Caco-2 (cell line): Measurements from ENCODE around the gene AKAP7. TPM values are rescaled to one million over a fixed set of nuclear protein-coding genes. Genes with fewer than 3 reads are reported as not detected.

ENCODE experiments used
- BruUV-seq: library from RNA; stranded (reverse); fragments of 400-500 nt; replicated peaks from 2 replicates; lab custom pipeline; 2021; lab: Mats Ljungman, UMichigan
- CTCF ChIA-PET: fragments of 300-600 bp; sonication (Branson Sonifier 250); formaldehyde crosslinking; loops from one replicate; lab custom pipeline; 2022; ENCODE audit warnings: antibody characterized with exemption; lab: Charles Lee
- POLR2A ChIA-PET: fragments of 300-600 bp; sonication (Branson Sonifier 250); formaldehyde crosslinking; loops from one replicate; lab custom pipeline; 2022; ENCODE audit warnings: antibody characterized with exemption; lab: Charles Lee
- DNase-seq, 2 experiments: peaks; one replicate each; pipeline versions ENCODE4 v3.0.0 to v3.0.0-alpha.2; 2020 to 2022
- H3K27me3 ChIP-seq: replicated peaks from 2 replicates; pipeline ENCODE4 v1.6.0; 2011; ENCODE audit warnings: low read length; ENCODE audit not compliant: control insufficient read depth, insufficient read depth
- H3K36me3 ChIP-seq: 2 replicates; pipeline ENCODE4 v1.5.1; 2011; ENCODE audit warnings: low read length; ENCODE audit not compliant: control insufficient read depth, insufficient read depth
- H3K4me1 ChIP-seq: fragments of 250-450 bp; sonication (Bioruptor Pico); 2 replicates; pipeline ENCODE4 v1.5.1; 2020; ENCODE audit warnings: mild to moderate bottlenecking
- H3K4me3 ChIP-seq: 2 replicates; pipeline ENCODE4 v1.5.1; 2011; ENCODE audit warnings: low read depth, mild to moderate bottlenecking, control low read depth, low read length
- H3K9me3 ChIP-seq: fragments of 250-450 bp; sonication (Bioruptor Pico); 2 replicates; pipeline ENCODE4 v1.5.1; 2020; ENCODE audit warnings: mild to moderate bottlenecking, moderate library complexity
- H3K27ac Mint-ChIP-seq: one replicate; pipeline ENCODE4 v1.8.0; 2022; ENCODE audit warnings: mixed read lengths; ENCODE audit not compliant: unreplicated experiment
- H3K27me3 Mint-ChIP-seq: one replicate; pipeline ENCODE4 v1.8.0; 2022; ENCODE audit warnings: mixed read lengths; ENCODE audit not compliant: insufficient read depth, unreplicated experiment
- H3K36me3 Mint-ChIP-seq: one replicate; pipeline ENCODE4 v1.8.0; 2022; ENCODE audit warnings: mild to moderate bottlenecking, mixed read lengths; ENCODE audit not compliant: insufficient read depth, unreplicated experiment
- H3K4me1 Mint-ChIP-seq: one replicate; pipeline ENCODE4 v1.8.0; 2022; ENCODE audit warnings: low read depth, mixed read lengths; ENCODE audit not compliant: unreplicated experiment
- H3K4me3 Mint-ChIP-seq: one replicate; pipeline ENCODE4 v1.8.0; 2022; ENCODE audit warnings: mild to moderate bottlenecking, moderate library complexity, mixed read lengths; ENCODE audit not compliant: unreplicated experiment
- H3K9me3 Mint-ChIP-seq: one replicate; pipeline ENCODE4 v1.8.0; 2022; ENCODE audit warnings: mixed read lengths; ENCODE audit not compliant: unreplicated experiment
- intact Hi-C: fragments of 100-400 bp; cut with micrococcal nuclease; formaldehyde crosslinking; loops from one replicate; pipeline ENCODE4 v1.10.0; 2022; ENCODE audit not compliant: unreplicated experiment
- total RNA-seq: library from RNA; stranded (reverse); gene quantifications from 2 replicates; pipeline ENCODE4 v1.2.3, GENCODE V29; 2022
- TF ChIP-seq, protein P1 (sequence below), 2 experiments: fragments of 200-600 bp in 1 of 2; IDR thresholded peaks; 1 replicate in 1 of 2; 2 replicates in 1 of 2; pipeline versions ENCODE4 v1.5.1 to v1.8.0; 2011 to 2022; ENCODE audit warnings: antibody characterized with exemption in 1 of 2, control low read depth in 1 of 2, inconsistent platforms in 1 of 2, low read depth in 1 of 2, low read length in 1 of 2, mild to moderate bottlenecking in 1 of 2, moderate library complexity in 1 of 2; ENCODE audit not compliant: insufficient read depth in 1 of 2, severe bottlenecking in 1 of 2, unreplicated experiment in 1 of 2

The AKAP7 gene
- total RNA-seq, 1 experiment from 2014 or later, result 5.6 TPM

GRCh38 chr6:131314838-131315237 is 179.6 kb downstream of the AKAP7 start:
- DNase-seq, result no peak
- Mint-ChIP-seq H3K4me1 (peaks cover 9% of the 10 kb centered on the region), H3K27me3 (no peaks in the 10 kb centered on the region), H3K4me3 (no peak overlapping the region), H3K36me3 (no peaks in the 10 kb centered on the region), H3K9me3 (peaks cover 2% of the 10 kb centered on the region), H3K27ac (no peak overlapping the region)
- peaks cover 10% of the 10 kb centered on the region; the same call in 1 of the 2 replicates for H3K4me1 ChIP-seq
- H3K9me3 ChIP-seq, result no peaks in the 10 kb centered on the region; the same call in 1 of the 2 replicates
- TF ChIP-seq, protein P1, sequence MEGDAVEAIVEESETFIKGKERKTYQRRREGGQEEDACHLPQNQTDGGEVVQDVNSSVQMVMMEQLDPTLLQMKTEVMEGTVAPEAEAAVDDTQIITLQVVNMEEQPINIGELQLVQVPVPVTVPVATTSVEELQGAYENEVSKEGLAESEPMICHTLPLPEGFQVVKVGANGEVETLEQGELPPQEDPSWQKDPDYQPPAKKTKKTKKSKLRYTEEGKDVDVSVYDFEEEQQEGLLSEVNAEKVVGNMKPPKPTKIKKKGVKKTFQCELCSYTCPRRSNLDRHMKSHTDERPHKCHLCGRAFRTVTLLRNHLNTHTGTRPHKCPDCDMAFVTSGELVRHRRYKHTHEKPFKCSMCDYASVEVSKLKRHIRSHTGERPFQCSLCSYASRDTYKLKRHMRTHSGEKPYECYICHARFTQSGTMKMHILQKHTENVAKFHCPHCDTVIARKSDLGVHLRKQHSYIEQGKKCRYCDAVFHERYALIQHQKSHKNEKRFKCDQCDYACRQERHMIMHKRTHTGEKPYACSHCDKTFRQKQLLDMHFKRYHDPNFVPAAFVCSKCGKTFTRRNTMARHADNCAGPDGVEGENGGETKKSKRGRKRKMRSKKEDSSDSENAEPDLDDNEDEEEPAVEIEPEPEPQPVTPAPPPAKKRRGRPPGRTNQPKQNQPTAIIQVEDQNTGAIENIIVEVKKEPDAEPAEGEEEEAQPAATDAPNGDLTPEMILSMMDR (IDR thresholded peaks at IDR 0.05; ENCODE audit: insufficient read depth in 1 of 2, low read depth in 1 of 2, low read length in 1 of 2, severe bottlenecking in 1 of 2, unreplicated experiment in 1 of 2), result no peak
- ChIA-PET POLR2A (no interaction called here), CTCF (no interaction called here)
- no peak overlapping the region for H3K4me3 ChIP-seq
- H3K36me3 ChIP-seq, result no peaks in the 10 kb centered on the region
- no peaks in the 10 kb centered on the region for H3K27me3 ChIP-seq
- intact Hi-C loops, result no loop called here
- no TSS peak for BruUV-seq

- no peak overlapping the region for H3K27ac Mint-ChIP-seq
- H3K4me3 ChIP-seq, result no peak overlapping the region
- intact Hi-C loops, result no loop called here
- H3K9me3 ChIP-seq, result no peaks in the 10 kb centered on the region
- ChIA-PET CTCF (no interaction called here), POLR2A (no interaction called here)
- H3K27me3 Mint-ChIP-seq, result no peaks in the 10 kb centered on the region
- no peaks in the 10 kb centered on the region for H3K4me1 Mint-ChIP-seq
- H3K36me3 Mint-ChIP-seq, result no peaks in the 10 kb centered on the region
- no peaks in the 10 kb centered on the region for H3K9me3 Mint-ChIP-seq
- BruUV-seq, result no TSS peak
- H3K36me3 ChIP-seq, result no peaks in the 10 kb centered on the region
- TF ChIP-seq, protein P1 (IDR thresholded peaks at IDR 0.05; ENCODE audit: insufficient read depth in 1 of 2, low read depth in 1 of 2, low read length in 1 of 2, severe bottlenecking in 1 of 2, unreplicated experiment in 1 of 2), result no peak
- DNase-seq, result no peak
- H3K27me3 ChIP-seq, result no peaks in the 10 kb centered on the region
- no peak overlapping the region for H3K4me3 Mint-ChIP-seq
- H3K4me1 ChIP-seq, result peaks cover 2% of the 10 kb centered on the region; the same call in 1 of the 2 replicates
Observed at GRCh38 chr6:131316654-131317053, 181.4 kb downstream of the AKAP7 start.

DNA sequence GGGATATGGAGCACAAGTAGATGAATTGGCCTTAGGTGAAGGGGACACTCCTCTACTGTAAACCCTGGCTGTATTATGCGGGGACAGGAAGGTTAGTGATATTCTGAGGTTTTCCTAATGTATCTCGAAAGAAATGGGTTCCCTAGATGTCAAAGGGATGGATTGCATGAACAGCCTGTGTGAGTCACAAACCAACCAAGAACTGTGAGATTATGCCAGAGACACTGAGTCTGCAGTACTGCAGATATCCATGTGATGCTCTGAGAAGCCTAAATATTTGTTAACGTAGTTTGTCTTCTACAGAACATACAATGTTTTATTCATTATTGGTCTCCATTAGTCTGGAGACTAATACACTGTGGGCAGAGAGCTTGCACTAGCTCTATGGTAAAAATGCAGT is 182.2 kb downstream of the AKAP7 start:
- Mint-ChIP-seq H3K36me3 (no peaks in the 10 kb centered on the region), H3K4me1 (no peaks in the 10 kb centered on the region), H3K4me3 (no peak overlapping the region), H3K9me3 (no peaks in the 10 kb centered on the region), H3K27me3 (no peaks in the 10 kb centered on the region), H3K27ac (no peak overlapping the region)
- TF ChIP-seq, protein P1 (IDR thresholded peaks at IDR 0.05; ENCODE audit: insufficient read depth in 1 of 2, low read depth in 1 of 2, low read length in 1 of 2, severe bottlenecking in 1 of 2, unreplicated experiment in 1 of 2), result no peak
- Histone ChIP-seq H3K9me3 (no peaks in the 10 kb centered on the region), H3K4me3 (no peak overlapping the region), H3K36me3 (no peaks in the 10 kb centered on the region), H3K27me3 (no peaks in the 10 kb centered on the region), H3K4me1 (no peaks in the 10 kb centered on the region)
- BruUV-seq, result no TSS peak
- CTCF ChIA-PET, result no interaction called here
- POLR2A ChIA-PET, result no interaction called here
- DNase-seq, result no peak
- intact Hi-C loops, result no loop called here
